ENCODE measurements around the gene CCDC150.
"Not testable (repeated sequence)": the region's sequence is repeated elsewhere in the genome, so short reads cannot be mapped to it uniquely, and the experiment has no call there.

Gene CCDC150

DNA sequence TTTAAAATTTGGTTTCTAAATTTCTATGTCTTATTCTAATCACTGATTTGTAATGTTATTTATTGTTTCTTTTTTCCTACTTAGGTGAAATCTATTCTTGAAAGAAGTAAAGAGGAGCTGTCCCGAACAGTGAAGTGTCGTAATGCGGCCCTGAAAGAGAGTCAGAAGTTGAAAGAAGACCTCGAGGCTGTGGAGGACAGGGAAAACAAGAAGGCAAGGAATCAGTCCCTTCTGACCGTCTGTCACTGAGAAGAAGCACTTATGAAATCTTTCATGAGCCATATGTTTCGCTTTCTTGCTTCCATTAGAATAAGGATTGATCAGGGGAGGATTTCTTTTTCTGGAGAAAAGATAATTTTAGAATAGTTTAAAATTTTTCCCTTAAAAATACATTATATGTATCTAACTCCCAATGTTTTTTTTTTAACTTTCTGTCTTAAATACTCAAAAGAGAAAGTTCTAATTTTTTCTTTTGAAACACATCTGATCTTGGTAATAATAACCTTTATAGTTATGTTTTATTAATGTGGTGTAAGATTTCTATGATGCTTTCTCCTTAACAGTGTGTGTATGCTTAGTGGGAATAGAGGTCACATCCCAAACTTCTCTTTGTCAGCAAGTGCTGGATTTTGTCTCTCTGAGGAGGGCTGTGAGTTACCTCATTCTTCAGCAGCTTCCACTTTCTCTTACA, 79.0 kb downstream of the CCDC150 start:
- no peak for DNase-seq

DNA sequence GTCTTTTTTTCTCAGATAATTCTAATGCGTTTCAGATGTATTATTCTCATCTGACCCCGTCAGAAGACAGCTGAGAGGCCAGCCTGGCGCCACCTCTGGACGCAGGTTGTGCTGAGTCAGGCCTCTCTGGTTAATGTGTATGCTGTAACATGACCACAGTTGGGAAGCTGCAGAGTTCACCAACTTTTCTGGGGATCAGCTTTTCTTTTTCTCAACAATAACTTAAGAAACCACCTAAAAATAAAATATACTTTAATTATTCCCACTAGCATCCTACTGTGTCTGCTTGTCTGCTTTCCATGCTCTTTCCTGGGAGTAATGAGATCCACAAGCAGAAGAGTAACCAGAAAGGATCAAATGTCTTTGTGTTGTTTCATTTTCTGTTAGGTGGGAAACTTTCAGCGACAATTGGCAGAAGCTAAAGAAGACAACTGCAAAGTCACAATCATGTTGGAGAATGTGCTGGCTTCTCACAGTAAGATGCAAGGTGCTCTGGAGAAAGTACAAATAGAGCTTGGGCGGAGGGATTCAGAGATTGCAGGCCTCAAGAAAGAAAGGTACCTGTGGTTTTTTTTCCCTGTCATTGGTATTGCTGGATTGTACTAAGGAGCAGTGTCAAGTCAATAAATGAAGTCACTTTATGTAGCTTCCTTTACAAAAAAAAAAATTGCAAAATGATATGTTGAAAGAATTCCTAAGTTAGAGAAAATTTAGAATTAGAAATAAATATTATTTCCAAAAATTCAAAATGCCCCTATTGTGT, 79.8 kb downstream of the CCDC150 start:
- no peak for DNase-seq

GRCh38 chr2:196723571-196723970, 84.1 kb downstream of the CCDC150 start:
- DNase-seq = no peak

GRCh38 chr2:196725218-196725617, 85.7 kb downstream of the CCDC150 start:
- DNase-seq = no peak

- no peak for DNase-seq
Measured at GRCh38 chr2:196725882-196726281, 86.4 kb downstream of the CCDC150 start.

DNA sequence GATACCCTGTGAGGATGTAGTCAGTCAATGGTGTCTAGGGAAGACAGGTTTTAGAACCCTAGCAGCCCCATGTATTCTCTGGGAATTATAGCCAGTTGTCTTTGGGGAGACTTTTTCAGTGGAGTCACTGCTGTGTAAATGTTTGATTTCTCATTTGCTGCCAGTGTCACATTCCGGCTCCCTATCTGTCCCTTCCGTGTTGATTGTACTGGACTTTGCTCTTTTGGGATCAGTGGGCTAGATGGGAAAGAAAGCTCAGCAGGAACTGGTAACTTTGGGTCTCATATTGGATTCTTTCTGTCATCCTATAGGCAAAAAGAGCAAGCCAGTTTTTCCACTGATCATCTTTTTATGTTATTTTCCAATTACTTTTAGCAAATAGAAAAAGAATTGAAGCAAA, 89.9 kb downstream of the CCDC150 start:
- DNase-seq = no peak

- DNase-seq = not testable (repeated sequence)
Measured at GRCh38 chr2:196736646-196737045, 97.1 kb downstream of the CCDC150 start.

DNA sequence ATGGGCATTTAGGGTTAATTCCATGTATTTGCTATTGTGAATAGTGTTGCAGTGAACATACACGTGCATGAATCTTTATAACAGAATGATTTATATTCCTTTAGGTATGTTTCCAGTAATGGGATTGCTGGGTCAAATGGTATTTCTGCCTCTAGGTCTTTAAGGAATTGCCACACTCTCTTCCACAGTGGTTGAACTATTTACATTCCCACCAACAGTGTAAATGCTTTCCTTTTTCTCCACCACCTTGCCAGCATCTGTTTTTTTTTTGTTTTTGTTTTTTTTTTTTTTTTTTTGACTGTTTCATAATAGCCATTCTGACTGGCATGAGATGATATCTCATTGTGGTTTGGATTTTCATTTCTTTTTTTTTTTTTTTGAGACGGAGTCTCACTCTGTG, 97.5 kb downstream of the CCDC150 start:
- DNase-seq = no peak

DNA sequence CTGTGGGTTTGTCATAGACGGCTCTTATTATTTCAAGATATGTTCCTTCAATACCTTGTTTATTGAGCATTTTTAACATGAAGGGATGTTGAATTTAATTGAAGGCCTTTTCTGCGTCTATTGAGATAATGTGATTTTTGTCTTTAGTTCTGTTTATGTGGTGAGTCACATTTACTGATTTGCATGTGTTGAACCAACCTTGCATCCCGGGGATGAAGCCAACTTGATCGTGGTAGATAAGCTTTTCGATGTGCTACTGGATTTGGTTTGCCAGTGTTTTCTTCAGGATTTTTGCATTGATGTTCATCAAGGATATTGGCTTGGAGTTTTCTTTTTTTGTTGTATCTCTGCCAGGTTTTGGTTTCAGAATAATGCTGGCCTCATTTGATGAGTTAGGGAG, 99.5 kb downstream of the CCDC150 start:
- no peak for DNase-seq

GRCh38 chr2:196742216-196742615, 102.7 kb downstream of the CCDC150 start:
- DNase-seq = no peak

DNA sequence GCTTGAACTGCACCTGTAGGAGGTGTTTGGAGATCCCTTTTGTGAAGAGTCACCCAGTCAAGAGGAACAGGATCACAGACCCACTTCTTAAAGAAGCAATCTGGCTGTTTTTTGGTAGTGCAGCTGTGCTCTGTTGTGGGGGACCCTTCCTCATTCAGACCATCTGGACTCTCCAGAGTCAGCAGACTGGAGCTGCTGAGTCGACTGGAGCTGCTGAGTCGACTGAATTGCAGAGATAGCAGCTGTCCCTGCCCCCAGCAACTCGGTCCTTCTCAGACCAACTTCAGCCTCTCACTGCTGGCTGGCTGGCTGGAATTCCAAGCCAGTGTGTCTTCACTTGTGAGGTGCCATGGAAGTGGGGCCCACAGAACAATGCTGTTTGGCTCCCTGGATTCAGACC, 103.2 kb downstream of the CCDC150 start:
- no peak for DNase-seq

GRCh38 chr2:196743165-196743564, 103.7 kb downstream of the CCDC150 start:
- DNase-seq = no peak

- DNase-seq = no peak
Measured at GRCh38 chr2:196745711-196746110, 106.2 kb downstream of the CCDC150 start.

GRCh38 chr2:196747400-196747799, 107.9 kb downstream of the CCDC150 start:
- DNase-seq = no peak

DNA sequence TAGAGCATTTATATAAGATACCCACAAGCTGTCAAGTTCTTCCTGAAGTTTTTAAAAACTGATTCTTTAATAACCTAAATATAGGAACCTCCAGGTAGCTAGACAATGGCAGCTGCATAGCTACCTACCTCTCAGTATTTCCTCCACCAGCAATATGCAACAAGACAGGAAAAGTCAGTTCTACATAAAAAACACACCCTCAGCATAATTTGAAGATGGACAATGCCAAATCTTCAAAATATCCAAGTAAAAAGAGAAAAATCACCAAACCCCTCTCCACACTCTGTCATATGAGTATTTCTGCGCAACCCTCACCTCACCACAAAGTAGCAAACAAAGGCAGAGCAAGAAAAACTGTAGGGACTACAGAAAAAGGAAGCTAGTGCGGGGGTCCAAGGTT, 108.6 kb downstream of the CCDC150 start:
- DNase-seq = no peak

DNA sequence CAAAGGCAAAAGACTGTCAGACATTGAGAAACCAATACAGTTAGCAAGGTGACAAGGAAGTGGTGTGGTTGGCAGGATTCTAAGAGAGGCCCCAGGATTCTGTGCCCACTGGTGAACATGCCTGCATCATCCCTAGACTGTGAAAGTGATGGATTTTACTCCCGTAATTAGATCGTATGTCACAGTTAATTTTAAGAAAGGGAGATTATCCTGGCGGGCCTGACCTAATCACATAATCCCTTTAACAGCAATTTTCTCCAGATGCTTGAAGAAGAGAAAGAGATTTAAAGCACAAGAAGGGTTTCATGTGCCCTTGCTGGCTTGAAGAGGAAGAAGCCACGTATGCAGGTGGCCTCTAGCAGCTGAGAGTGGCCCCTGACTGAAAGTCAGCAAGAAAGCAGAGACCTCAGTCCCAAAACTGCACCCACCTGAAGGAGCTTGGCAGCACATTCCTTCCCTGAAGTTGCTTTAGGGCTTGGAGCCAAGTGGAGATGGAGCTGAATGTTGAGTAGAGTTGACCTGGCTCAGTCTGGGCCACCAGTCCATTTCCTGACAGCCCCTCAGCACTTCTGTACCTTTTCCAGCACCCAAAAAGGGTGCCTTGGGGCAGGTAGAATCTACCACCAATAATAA, 110.9 kb downstream of the CCDC150 start:
- DNase-seq = no peak

DNA sequence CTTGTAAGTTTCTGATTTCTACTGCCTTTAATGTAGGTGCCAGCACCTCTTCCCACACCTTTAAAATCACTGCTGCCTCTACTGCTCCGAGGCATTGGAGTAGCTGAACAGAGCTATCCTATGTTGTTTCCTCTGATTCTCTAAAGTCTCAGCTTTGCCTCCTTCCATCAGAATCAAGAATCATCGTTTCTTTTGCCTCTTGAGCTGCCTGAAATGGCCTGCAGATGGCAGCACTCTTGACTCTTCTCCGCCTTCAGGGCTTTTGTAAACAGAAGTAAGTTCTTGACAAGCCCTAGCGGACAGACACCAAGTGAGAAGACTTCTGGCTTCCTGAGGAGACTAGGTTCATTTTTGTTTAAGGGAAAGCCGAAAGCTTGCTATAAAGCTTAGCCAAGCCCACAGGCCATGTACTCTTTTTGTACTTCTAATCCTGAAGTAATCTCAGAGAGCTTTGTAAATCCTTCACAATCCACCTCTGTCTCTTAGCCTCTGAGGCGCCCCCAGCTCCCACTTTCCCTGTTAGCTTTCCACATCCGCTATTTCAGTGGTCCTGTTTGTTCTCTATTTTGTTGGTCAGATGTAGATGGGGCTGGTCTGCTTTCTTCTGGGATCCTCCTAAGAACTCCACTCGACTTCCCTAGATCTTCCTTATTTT, 111.6 kb downstream of the CCDC150 start:
- peak; percentile 61 to 72 for DNase-seq

- no peak for DNase-seq
Measured at GRCh38 chr2:196758474-196759377, 119.2 kb downstream of the CCDC150 start.

DNA sequence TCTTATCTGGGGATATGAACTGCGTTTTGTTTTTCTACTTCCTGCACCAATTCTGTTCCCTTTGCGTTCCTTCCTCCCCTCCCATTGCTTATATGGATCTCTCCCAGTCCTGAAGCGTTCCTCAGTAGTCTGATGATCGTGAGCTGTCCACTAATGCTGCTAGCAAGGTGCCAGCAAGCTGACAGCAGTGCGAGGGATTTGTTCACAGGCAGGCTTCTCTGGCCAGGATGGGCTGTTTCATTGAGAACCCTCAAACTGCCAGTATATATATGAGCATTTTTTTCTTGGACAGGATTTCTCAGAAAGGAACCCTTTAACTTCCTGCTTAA, 119.8 kb downstream of the CCDC150 start:
- no peak for DNase-seq

DNA sequence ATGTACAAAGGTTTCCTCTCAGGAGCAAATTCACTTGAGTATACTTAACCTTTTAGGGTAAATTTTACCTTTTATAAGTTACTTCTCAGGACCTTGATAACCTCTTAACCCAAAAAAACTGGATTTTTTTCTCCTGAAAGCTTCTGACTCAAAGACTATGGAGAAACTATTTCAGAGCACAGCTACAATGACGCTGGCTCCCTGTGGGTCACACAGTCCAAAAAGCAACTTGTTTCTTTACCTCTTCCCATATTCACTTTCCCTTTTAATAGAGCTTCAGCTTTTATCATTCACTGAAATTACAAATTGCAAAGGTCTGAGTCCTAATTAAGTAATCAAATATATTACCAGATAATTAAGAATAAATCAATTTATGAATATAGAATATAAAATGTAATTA, 127.6 kb downstream of the CCDC150 start:
- DNase-seq = no peak

Measured in stimulated activated CD4-positive, alpha-beta T cell treated with anti-CD3 and anti-CD28 coated beads, Interleukin-2, amount 100 ng/mL, for 24 hours (primary cell).